ENCODE measurements around the gene EIF6. TPM values are rescaled to one million over a fixed set of nuclear protein-coding genes. Genes with fewer than 3 reads are reported as not detected.
A peak's percentile ranks its signal among the peaks of the same experiment; 100 is the strongest.

EIF6 gene
- total and polyA plus RNA-seq, 9 of the 15 experiments (the other 6 are each of a cell fraction or from before 2014, with no cell fraction given) = 165 to 832 (median 229) TPM

- intact Hi-C loops (cut with micrococcal nuclease) (no loop called here), in situ Hi-C loops (cut with MboI) (no loop called here)
- Histone ChIP-seq H3K36me3 (ENCODE audit: control insufficient read depth, insufficient read depth, low read length) (no peaks in the 10 kb centered on the region), H3K4me3 (no peak overlapping the region), H3K9me3 (replicated peaks; ENCODE audit: control insufficient read depth, insufficient read depth, low read depth, low read length) (no peaks in the 10 kb centered on the region), H2AFZ (ENCODE audit: low read depth, low read length) (no peak overlapping the region), H3K9me1 (ENCODE audit: control insufficient read depth, insufficient read depth, low read length) (no peaks in the 10 kb centered on the region), H3K79me2 (ENCODE audit: control insufficient read depth, insufficient read depth, low read length) (no peaks in the 10 kb centered on the region), H4K20me1 (replicated peaks; ENCODE audit: control insufficient read depth, insufficient read depth, low read length) (0 out of 2 replicates have a peak, but pooled peaks cover 6% of the 10 kb centered on the region), H3K9ac (ENCODE audit: insufficient read depth in 1 of 2, low read depth in 2 of 2, low read length in 2 of 2) (peak overlapping the region in 1 of 2 experiments; percentile 42; a peak in 1 of 4 replicates), H3K4me1 (replicated peaks in 1 of 2; ENCODE audit: control insufficient read depth in 2 of 2, insufficient read depth in 2 of 2, low read length in 2 of 2) (peaks cover 4% of the 10 kb centered on the region in 2 experiments; a peak in 3 of 5 replicates), H3K4me2 (ENCODE audit: insufficient read depth, low read length) (no peak overlapping the region), H3K27ac (ENCODE audit: extremely low read depth, low read depth, low read length) (no peak overlapping the region), H3K27me3 (ENCODE audit: control insufficient read depth in 2 of 2, insufficient read depth in 2 of 2, low read length in 2 of 2) (peaks cover 2 to 17% of the 10 kb centered on the region in 2 experiments; a peak in 3 of 5 replicates)
- FAIRE-seq (no peak), ATAC-seq (no peak), DNase-seq (ENCODE audit: extremely low read depth in 1 of 4, low spot score in 3 of 4) (no peak)
- ChIA-PET CTCF (ENCODE audit: low intra/inter-chr PET ratio) (no interaction called here), POLR2A (no interaction called here)
- TF ChIP-seq MYC (IDR thresholded peaks at IDR 0.05; ENCODE audit: low read depth, low read length) (no peak), MYC (CRISPR knock-in tag; IDR thresholded peaks at IDR 0.05; ENCODE audit: borderline replicate concordance, low read depth) (no peak), CBFA2T2 (conservative IDR thresholded peaks at IDR 0.05) (0 out of 2 replicates have a peak, but pooled peaks have one; percentile 21), NFIC (IDR thresholded peaks at IDR 0.05) (peak; percentile 45), ARID1B (IDR thresholded peaks at IDR 0.05) (peak; percentile 49; the same call in 1 of the 2 replicates), TCF3 (CRISPR knock-in tag; IDR thresholded peaks at IDR 0.05) (peak; percentile 40), TAL1 (IDR thresholded peaks at IDR 0.05) (0 out of 2 replicates have a peak, but pooled peaks have one; percentile 13), MEF2D (tag; conservative IDR thresholded peaks at IDR 0.05; ENCODE audit: low read depth) (no peak), CBX1 (IDR thresholded peaks at IDR 0.05; ENCODE audit: low read depth) (no peak), MEF2A (IDR thresholded peaks at IDR 0.05; ENCODE audit: control insufficient read depth, low read depth, low read length) (0 out of 2 replicates have a peak, but pooled peaks have one; percentile 11), MCM3 (IDR thresholded peaks at IDR 0.05) (no peak), CBFA2T3 (IDR thresholded peaks at IDR 0.05) (peak; percentile 60)
- TF ChIP-seq, protein P1, sequence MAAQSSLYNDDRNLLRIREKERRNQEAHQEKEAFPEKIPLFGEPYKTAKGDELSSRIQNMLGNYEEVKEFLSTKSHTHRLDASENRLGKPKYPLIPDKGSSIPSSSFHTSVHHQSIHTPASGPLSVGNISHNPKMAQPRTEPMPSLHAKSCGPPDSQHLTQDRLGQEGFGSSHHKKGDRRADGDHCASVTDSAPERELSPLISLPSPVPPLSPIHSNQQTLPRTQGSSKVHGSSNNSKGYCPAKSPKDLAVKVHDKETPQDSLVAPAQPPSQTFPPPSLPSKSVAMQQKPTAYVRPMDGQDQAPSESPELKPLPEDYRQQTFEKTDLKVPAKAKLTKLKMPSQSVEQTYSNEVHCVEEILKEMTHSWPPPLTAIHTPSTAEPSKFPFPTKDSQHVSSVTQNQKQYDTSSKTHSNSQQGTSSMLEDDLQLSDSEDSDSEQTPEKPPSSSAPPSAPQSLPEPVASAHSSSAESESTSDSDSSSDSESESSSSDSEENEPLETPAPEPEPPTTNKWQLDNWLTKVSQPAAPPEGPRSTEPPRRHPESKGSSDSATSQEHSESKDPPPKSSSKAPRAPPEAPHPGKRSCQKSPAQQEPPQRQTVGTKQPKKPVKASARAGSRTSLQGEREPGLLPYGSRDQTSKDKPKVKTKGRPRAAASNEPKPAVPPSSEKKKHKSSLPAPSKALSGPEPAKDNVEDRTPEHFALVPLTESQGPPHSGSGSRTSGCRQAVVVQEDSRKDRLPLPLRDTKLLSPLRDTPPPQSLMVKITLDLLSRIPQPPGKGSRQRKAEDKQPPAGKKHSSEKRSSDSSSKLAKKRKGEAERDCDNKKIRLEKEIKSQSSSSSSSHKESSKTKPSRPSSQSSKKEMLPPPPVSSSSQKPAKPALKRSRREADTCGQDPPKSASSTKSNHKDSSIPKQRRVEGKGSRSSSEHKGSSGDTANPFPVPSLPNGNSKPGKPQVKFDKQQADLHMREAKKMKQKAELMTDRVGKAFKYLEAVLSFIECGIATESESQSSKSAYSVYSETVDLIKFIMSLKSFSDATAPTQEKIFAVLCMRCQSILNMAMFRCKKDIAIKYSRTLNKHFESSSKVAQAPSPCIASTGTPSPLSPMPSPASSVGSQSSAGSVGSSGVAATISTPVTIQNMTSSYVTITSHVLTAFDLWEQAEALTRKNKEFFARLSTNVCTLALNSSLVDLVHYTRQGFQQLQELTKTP (IDR thresholded peaks at IDR 0.05; ENCODE audit: low read depth in 1 of 2, partially characterized antibody in 2 of 2) = no peak
- BruUV-seq (replicated peaks) = no TSS peak
- WGBS (ENCODE audit: insufficient coverage, low coverage, missing lambda C conversion rate) = 2% methylated on average over 8 of the region's 8 CpGs
These were observed 27.2 kb downstream of the EIF6 start for GRCh38 chr20:35257175-35257909.

Data from K562 (cell line).